AG09319 (cell line): ENCODE measurements around the gene BNIP5.

Source experiments
- DNase-seq: peaks from one replicate; pipeline ENCODE4 v3.0.0-alpha.2; 2010; ENCODE audit warnings: low read depth; ENCODE audit errors: extremely low read depth
- CTCF ChIP-seq: IDR thresholded peaks from 2 replicates; pipeline ENCODE4 v1.5.1; 2011; ENCODE audit warnings: low read depth, mild to moderate bottlenecking, inconsistent platforms, low read length, moderate library complexity

BNIP5 gene

GRCh38 chr6:36326356-36326995 lies 10.2 kb downstream of the BNIP5 start:
- no peak for TF ChIP-seq CTCF
- no peak for DNase-seq

- no peak for TF ChIP-seq CTCF
Measured at GRCh38 chr6:36324715-36325114, 12.0 kb downstream of the BNIP5 start.

GRCh38 chr6:36324191-36324590 lies 12.5 kb downstream of the BNIP5 start:
- DNase-seq, result no peak
- no peak for TF ChIP-seq CTCF

More at GRCh38 chr6:36324715-36325114, 12.0 kb downstream of the BNIP5 start:
- DNase-seq, result no peak

- TF ChIP-seq CTCF, result no peak
- DNase-seq, result no peak
Measured at GRCh38 chr6:36323062-36323461, 13.6 kb downstream of the BNIP5 start.

GRCh38 chr6:36322591-36322990 lies 14.1 kb downstream of the BNIP5 start:
- TF ChIP-seq CTCF, result no peak
- no peak for DNase-seq

- no peak for TF ChIP-seq CTCF
- no peak for DNase-seq
Measured at GRCh38 chr6:36320475-36320874, 16.2 kb downstream of the BNIP5 start.

GRCh38 chr6:36319821-36320220 lies 16.9 kb downstream of the BNIP5 start:
- no peak for TF ChIP-seq CTCF
- no peak for DNase-seq
